GM23338 (cell line): Measurements from ENCODE around the gene EMILIN2. TPM values are rescaled to one million over a fixed set of nuclear protein-coding genes. Genes with fewer than 3 reads are reported as not detected.

ENCODE experiments used
- ATAC-seq: fragments of 200-7000 bp; cut with Tn5 transposase; 3 replicates; pipeline ENCODE4 v1.9.1; 2020
- DNase-seq: peaks from one replicate; pipeline ENCODE4 v3.0.0-alpha.2; 2015; ENCODE audit warnings: low spot score
- H2AFZ ChIP-seq: fragments of 200-600 bp; sonication (generic); 2 replicates; pipeline ENCODE4 v1.8.0; 2016; ENCODE audit warnings: antibody characterized with exemption, mild to moderate bottlenecking, moderate library complexity
- H3F3A ChIP-seq: fragments of 200-600 bp; sonication (generic); replicated peaks from 2 replicates; pipeline ENCODE4 v1.8.0; 2017; ENCODE audit warnings: antibody characterized with exemption, mixed run types, low read depth
- H3K27ac ChIP-seq: fragments of 200-600 bp; sonication (generic); 2 replicates; pipeline ENCODE4 v1.6.1; 2016; ENCODE audit warnings: low read depth
- H3K27me3 ChIP-seq: fragments of 200-600 bp; sonication (generic); 2 replicates; pipeline ENCODE4 v1.8.0; 2016; ENCODE audit warnings: mild to moderate bottlenecking, mixed run types, moderate library complexity; ENCODE audit not compliant: insufficient read depth
- H3K36me3 ChIP-seq: fragments of 200-600 bp; sonication (generic); 2 replicates; pipeline ENCODE4 v1.8.0; 2016; ENCODE audit warnings: mild to moderate bottlenecking; ENCODE audit not compliant: insufficient read depth
- H3K4me1 ChIP-seq: fragments of 200-600 bp; sonication (generic); 2 replicates; pipeline ENCODE4 v1.8.0; 2016; ENCODE audit warnings: mild to moderate bottlenecking, moderate library complexity; ENCODE audit not compliant: insufficient read depth
- H3K4me2 ChIP-seq: fragments of 200-600 bp; sonication (generic); 2 replicates; pipeline ENCODE4 v1.7.1; 2017; ENCODE audit warnings: mixed run types
- H3K4me3 ChIP-seq: fragments of 200-600 bp; sonication (generic); 2 replicates; pipeline ENCODE4 v1.6.1; 2016; ENCODE audit warnings: mixed run types
- H3K79me2 ChIP-seq: fragments of 200-600 bp; sonication (generic); replicated peaks from 2 replicates; pipeline ENCODE4 v1.8.0; 2017; ENCODE audit warnings: mild to moderate bottlenecking; ENCODE audit not compliant: insufficient read depth
- H3K9me2 ChIP-seq: fragments of 200-600 bp; sonication (generic); 2 replicates; pipeline ENCODE4 v1.8.0; 2017; ENCODE audit not compliant: insufficient read depth
- H4K20me1 ChIP-seq: fragments of 200-600 bp; sonication (generic); replicated peaks from 2 replicates; pipeline ENCODE4 v1.8.0; 2017; ENCODE audit warnings: mild to moderate bottlenecking; ENCODE audit not compliant: insufficient read depth
- H3K27ac Mint-ChIP-seq: 2 replicates; pipeline ENCODE4 v1.8.0; 2020; ENCODE audit warnings: inconsistent platforms, mild to moderate bottlenecking, moderate library complexity, mixed read lengths
- H3K27me3 Mint-ChIP-seq: 3 replicates; pipeline ENCODE4 v1.8.0; 2022; ENCODE audit warnings: low read depth, mild to moderate bottlenecking, moderate library complexity, mixed read lengths, inconsistent platforms; ENCODE audit not compliant: insufficient read depth, poor library complexity
- H3K36me3 Mint-ChIP-seq: 3 replicates; pipeline ENCODE4 v1.8.0; 2021; ENCODE audit warnings: low read depth, mild to moderate bottlenecking, inconsistent platforms, moderate library complexity, mixed read lengths
- H3K4me1 Mint-ChIP-seq: 3 replicates; pipeline ENCODE4 v1.8.0; 2020; ENCODE audit warnings: mild to moderate bottlenecking, inconsistent platforms, mixed read lengths
- H3K4me3 Mint-ChIP-seq: 3 replicates; pipeline ENCODE4 v1.8.0; 2021; ENCODE audit warnings: moderate library complexity, mild to moderate bottlenecking, inconsistent platforms, mixed read lengths
- H3K9me3 Mint-ChIP-seq: 3 replicates; pipeline ENCODE4 v1.8.0; 2020; ENCODE audit warnings: moderate library complexity, mild to moderate bottlenecking, inconsistent platforms, mixed read lengths
- CREB1 ChIP-seq: fragments of 250-450 bp; sonication (Bioruptor Pico); IDR thresholded peaks from 2 replicates; pipeline ENCODE4 v1.5.0; 2020; ENCODE audit warnings: low read depth, mild to moderate bottlenecking, moderate library complexity
- CTCF ChIP-seq, 2 experiments: fragments of 200-600 bp in 1 of 2; sonication (generic) in 1 of 2; conservative IDR thresholded peaks; 2 replicates each; pipeline versions ENCODE4 v1.5.1 to v1.6.1; 2016 to 2017; ENCODE audit warnings: antibody characterized with exemption in 2 of 2, low read depth in 2 of 2, mild to moderate bottlenecking in 2 of 2, moderate library complexity in 1 of 2
- EZH2 ChIP-seq: fragments of 200-600 bp; sonication (generic); IDR thresholded peaks from one replicate; pipeline ENCODE4 v1.8.0; 2017; ENCODE audit warnings: antibody characterized with exemption, mild to moderate bottlenecking, low read depth; ENCODE audit not compliant: unreplicated experiment
- JUNB ChIP-seq: IDR thresholded peaks from one replicate; pipeline ENCODE4 v1.6.1; 2016; ENCODE audit warnings: antibody characterized with exemption; ENCODE audit not compliant: unreplicated experiment
- NANOG ChIP-seq: IDR thresholded peaks from 2 replicates; pipeline ENCODE4 v1.6.1; 2016; ENCODE audit warnings: antibody characterized with exemption, borderline replicate concordance
- POLR2AphosphoS5 ChIP-seq: IDR thresholded peaks from 2 replicates; pipeline ENCODE4 v1.6.1; 2016; ENCODE audit warnings: antibody characterized with exemption, low read depth
- REST ChIP-seq: IDR thresholded peaks from one replicate; pipeline ENCODE4 v1.6.1; 2018; ENCODE audit warnings: antibody characterized with exemption; ENCODE audit not compliant: unreplicated experiment
- STAT1 ChIP-seq: IDR thresholded peaks from one replicate; pipeline ENCODE4 v1.6.1; 2016; ENCODE audit warnings: antibody characterized with exemption; ENCODE audit not compliant: unreplicated experiment
- ZNF114 ChIP-seq: fragments of 250-450 bp; sonication (Bioruptor Pico); IDR thresholded peaks from 2 replicates; pipeline ENCODE4 v1.5.0; 2020; ENCODE audit warnings: mild to moderate bottlenecking, moderate library complexity
- polyA plus RNA-seq: library from polyadenylated mRNA; unstranded; fragments of >200 nt; fragmentation: Nextera tagmentation; extraction: Ambion mirVana; gene quantifications from 2 replicates; pipeline ENCODE4 v1.2.1, GENCODE V29; 2016
- total RNA-seq: library from RNA; depleted of rRNA; stranded (reverse); fragments of >200 nt; shearing (Covaris generic); gene quantifications from 2 replicates; pipeline ENCODE4 v1.2.3, GENCODE V29; 2014

Gene EMILIN2
- total and polyA plus RNA-seq, 2 experiments from 2014 or later = 3.0 to 11.6 TPM

DNA sequence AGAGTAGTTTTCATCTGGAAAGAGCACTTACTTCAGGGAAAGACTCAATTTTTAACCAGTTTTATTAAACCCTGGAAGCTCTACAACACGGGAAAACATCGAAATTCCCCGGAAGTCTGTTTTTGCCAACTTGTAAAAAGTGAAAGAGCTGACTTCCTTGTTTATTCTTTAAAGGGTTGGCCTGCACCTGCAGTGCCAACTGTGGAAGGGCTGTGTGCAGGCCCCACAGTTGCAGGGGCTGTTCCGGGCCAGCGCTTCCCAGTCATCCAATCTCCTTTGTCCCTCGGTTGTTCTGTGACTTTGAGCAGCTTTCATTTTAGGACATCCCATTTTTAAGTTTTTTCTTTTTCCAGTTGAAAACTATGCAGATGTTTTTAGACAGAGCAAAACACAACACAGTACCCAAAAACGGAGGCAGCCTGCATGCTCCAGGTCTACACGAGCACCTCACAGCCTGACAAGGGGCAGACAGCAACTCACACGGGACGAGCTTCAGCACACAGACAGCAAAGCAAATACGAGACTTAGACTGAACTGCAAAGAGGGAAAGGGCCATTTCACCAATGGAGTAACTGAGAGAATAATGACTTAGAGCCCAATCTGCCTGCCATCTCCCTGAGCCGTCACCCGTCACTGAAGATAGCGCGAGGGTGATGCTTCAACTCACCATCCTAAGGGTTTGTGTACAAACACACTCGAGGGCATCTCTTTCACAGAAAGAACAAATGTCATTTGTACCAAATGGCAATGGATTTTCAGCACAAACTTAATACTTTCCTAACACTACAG lies 70.6 kb downstream of the EMILIN2 start (continued):
- TF ChIP-seq REST (no peak), STAT1 (no peak), CREB1 (no peak), NANOG (no peak), EZH2 (no peak), JUNB (no peak)

GRCh38 chr18:2918761-2919550 lies 72.2 kb downstream of the EMILIN2 start:
- H3K4me2 ChIP-seq = no peak overlapping the region
- H3K79me2 ChIP-seq = no peaks in the 10 kb centered on the region
- no peaks in the 10 kb centered on the region for H3K9me2 ChIP-seq
- Mint-ChIP-seq H3K4me3 (no peak overlapping the region), H3K9me3 (no peaks in the 10 kb centered on the region), H3K27ac (no peak overlapping the region), H3K4me1 (peaks cover 42% of the 10 kb centered on the region), H3K27me3 (peaks cover 2% of the 10 kb centered on the region), H3K36me3 (peaks cover 56% of the 10 kb centered on the region)
- H3K27ac ChIP-seq = no peak overlapping the region
- H3K36me3 ChIP-seq = no peaks in the 10 kb centered on the region; the same call in 1 of the 2 replicates
- H3F3A ChIP-seq = no peaks in the 10 kb centered on the region
- H3K4me1 ChIP-seq = peaks cover 13% of the 10 kb centered on the region
- H3K4me3 ChIP-seq = no peak overlapping the region
- DNase-seq (no peak), ATAC-seq (no peak)
- H4K20me1 ChIP-seq = no peaks in the 10 kb centered on the region
- H2AFZ ChIP-seq = no peak overlapping the region
- H3K27me3 ChIP-seq = no peaks in the 10 kb centered on the region
- TF ChIP-seq REST (no peak), POLR2AphosphoS5 (no peak), CTCF (conservative IDR thresholded peaks at IDR 0.05; ENCODE audit: low read depth in 2 of 2) (no peak), ZNF114 (CRISPR knock-in tag) (no peak)
